ENCODE measurements around the gene IGLL1. TPM values are rescaled to one million over a fixed set of nuclear protein-coding genes. Genes with fewer than 3 reads are reported as not detected.
A peak's percentile ranks its signal among the peaks of the same experiment; 100 is the strongest.
"Not testable (repeated sequence)": the region's sequence is repeated elsewhere in the genome, so short reads cannot be mapped to it uniquely, and the experiment has no call there.

IGLL1 gene
- polyA plus RNA-seq, 4 donors, result 0.49 to 1.6 (median 0.74) TPM

DNA sequence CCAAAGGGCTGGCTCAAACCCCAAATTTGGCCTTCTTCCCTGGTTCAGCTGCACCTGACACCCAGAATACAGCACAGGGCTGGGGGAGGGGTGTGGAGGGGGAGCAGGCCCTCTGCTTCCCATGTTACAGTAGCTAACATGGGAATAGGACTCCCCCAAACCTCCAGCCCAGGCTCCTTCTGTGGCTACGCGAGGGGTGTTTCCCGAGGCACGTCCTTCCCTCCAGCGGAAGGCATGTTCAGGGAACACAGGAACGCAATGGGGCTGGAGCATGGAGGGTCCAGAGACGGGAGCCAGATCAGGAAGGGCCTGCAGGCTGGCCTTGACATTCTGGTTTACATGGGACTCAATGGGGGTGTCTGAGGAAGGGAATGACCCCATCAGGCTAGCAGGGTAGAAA, 11.8 kb upstream of the IGLL1 start:
- DNase-seq (ENCODE audit: low read depth in 4 of 4, low spot score in 3 of 4), result no peak

DNA sequence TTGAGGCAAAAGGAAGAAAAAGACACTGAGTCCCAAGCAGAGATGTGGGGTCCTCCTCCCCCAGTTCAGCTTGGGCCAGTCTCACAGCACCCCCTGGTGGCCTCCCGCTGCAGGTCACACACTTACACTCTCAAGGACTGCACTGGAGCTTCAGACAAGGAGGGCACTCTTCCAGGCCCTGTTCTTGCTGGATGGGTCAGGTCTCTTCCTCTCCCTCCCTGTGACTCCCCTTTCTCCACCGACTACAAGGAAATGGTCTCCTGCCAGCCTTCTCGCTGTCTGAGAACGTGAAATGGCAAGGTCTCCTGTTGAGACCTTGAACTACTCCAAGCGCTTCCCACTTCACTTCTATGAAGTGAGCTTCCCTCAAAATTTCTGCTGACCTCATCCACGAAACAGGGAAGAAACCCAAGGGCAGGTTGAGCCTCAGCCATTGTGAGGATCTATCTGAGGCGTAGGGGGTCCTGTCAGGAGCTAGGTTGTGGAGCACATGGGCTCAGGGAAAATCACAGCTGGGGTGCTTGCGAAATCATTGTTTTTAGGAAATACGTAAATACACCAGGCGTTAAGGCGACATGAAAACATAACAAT, 11.2 kb upstream of the IGLL1 start:
- DNase-seq (ENCODE audit: low read depth in 4 of 4, low spot score in 3 of 4), result peak; percentile 38 to 73 (median 50)

- DNase-seq (ENCODE audit: low read depth in 4 of 4, low spot score in 3 of 4), result no peak
Observed at GRCh38 chr22:23583836-23584235, 3.7 kb upstream of the IGLL1 start.

DNA sequence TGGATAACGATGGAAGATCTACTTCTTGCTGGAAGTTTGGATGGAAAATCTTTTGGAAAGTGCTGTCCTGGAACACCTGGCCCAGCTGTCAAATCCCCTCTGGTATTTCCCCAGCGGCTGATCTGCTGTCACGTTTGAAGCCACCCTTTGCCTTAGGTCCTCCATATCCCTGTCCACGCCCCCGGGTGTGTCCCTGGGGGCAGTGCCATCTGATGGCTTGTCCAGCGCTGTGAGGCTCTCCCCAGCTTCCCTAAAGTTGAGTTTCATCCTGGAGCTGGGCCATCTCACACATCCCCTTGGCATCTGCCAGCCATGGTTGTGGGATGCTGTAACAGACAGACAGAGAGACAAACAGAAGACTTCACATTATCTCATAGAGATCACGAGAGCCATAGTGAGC, 3.1 kb upstream of the IGLL1 start:
- no peak for DNase-seq (ENCODE audit: low read depth in 4 of 4, low spot score in 3 of 4)

GRCh38 chr22:23581260-23581650, 1.2 kb upstream of the IGLL1 start:
- DNase-seq (ENCODE audit: low read depth in 4 of 4, low spot score in 3 of 4), result no peak

GRCh38 chr22:23580576-23581259, 628 bp upstream of the IGLL1 start:
- DNase-seq (ENCODE audit: low read depth in 4 of 4, low spot score in 3 of 4), result no peak

GRCh38 chr22:23579280-23579679, 810 bp downstream of the IGLL1 start:
- DNase-seq (ENCODE audit: low read depth in 4 of 4, low spot score in 3 of 4), result no peak

DNA sequence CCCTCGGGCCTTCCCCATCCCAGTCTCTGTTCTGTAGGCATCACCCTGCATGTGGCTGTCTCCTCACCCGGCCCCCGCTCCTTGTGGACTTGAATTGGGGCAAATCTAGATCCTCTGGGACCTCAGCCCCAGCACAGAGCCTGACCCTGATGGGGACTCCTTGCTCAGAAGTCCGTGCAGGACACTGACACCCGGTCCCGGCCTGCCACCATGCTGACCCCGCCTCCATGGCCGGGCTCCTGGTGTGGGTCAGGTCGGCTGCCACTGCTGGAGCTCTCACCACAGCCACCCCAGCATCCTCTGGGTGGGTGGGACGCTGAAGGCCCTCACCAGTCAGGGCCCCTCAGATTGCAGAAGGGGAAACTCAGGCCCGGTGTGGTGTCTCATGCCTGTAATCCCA, 1.8 kb downstream of the IGLL1 start:
- no peak for DNase-seq (ENCODE audit: low read depth in 4 of 4, low spot score in 3 of 4)

DNA sequence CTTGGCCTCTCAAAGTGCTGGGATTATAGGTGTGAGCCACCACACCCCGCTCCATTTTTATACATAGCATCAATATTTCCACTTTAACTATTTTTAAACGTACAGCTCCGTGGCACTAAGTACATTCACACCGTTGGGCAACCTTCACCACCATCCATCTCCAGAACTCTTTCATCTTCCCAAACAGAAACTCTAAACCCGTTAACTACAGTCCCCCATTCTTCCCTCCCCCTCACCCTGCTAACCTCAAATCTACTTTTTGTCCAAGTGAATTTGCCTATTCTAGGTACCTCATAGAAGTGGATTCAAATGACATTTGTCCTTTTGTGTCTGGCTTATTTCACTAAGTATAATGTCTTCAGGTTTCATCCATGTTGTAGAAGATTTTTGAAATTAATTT, 3.4 kb downstream of the IGLL1 start:
- DNase-seq (ENCODE audit: low read depth in 4 of 4, low spot score in 3 of 4), result no peak

GRCh38 chr22:23575601-23576000, 4.5 kb downstream of the IGLL1 start:
- no peak for DNase-seq (ENCODE audit: low read depth in 4 of 4, low spot score in 3 of 4)

DNA sequence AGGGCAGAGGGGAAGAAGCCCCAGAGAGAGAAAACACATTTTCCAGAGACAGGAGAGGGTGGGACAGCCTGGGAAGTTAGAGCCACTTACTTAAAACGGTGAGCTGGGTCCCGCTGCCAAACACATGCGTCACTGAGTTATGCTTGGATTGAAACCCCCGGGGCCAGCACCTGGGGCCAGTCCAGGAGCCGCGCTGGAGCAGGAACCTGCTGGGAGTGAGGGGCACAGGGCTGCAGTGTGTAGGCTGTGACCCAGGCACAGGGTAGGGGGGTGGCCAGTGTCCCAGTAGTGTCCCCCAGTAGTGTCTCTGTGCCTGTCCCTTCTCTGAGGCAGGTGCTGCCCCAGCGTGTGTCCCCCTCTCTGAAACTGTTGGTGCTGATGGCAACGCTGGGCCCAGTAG, 5.2 kb downstream of the IGLL1 start:
- DNase-seq (ENCODE audit: low read depth in 4 of 4, low spot score in 3 of 4), result no peak

- no peak for DNase-seq (ENCODE audit: low read depth in 4 of 4, low spot score in 3 of 4)
Observed at GRCh38 chr22:23574371-23574811, 5.7 kb downstream of the IGLL1 start.

- DNase-seq (ENCODE audit: low read depth in 4 of 4, low spot score in 3 of 4), result not testable (repeated sequence)
Observed at GRCh38 chr22:23573701-23574235, 6.3 kb downstream of the IGLL1 start.

DNA sequence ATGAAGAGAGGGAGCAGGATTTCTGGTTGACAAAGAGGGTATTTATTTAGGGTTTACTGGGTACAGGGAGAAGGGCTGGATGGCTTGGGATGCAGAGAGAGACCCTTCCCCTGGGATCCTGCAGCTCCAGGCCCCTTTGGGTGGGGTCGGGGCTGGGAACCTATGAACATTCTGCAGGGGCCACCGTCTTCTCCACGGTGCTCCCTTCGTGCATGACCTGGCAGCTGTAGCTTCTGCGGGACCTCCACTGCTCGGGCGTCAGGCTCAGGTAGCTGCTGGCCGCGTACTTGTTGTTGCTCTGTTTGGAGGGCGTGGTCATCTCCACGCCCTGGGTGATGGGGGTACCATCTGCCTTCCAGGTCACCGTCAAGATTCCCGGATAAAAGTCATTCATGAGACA, 7.0 kb downstream of the IGLL1 start:
- not testable (repeated sequence) for DNase-seq (ENCODE audit: low read depth in 4 of 4, low spot score in 3 of 4)

GRCh38 chr22:23571486-23571885, 8.6 kb downstream of the IGLL1 start:
- DNase-seq (ENCODE audit: low read depth in 4 of 4, low spot score in 3 of 4), result no peak

- DNase-seq (ENCODE audit: low read depth in 4 of 4, low spot score in 3 of 4), result no peak
Observed at GRCh38 chr22:23570681-23571080, 9.4 kb downstream of the IGLL1 start.

- DNase-seq (ENCODE audit: low read depth in 4 of 4, low spot score in 3 of 4), result no peak
Observed at GRCh38 chr22:23569716-23570115, 10.4 kb downstream of the IGLL1 start.

DNA sequence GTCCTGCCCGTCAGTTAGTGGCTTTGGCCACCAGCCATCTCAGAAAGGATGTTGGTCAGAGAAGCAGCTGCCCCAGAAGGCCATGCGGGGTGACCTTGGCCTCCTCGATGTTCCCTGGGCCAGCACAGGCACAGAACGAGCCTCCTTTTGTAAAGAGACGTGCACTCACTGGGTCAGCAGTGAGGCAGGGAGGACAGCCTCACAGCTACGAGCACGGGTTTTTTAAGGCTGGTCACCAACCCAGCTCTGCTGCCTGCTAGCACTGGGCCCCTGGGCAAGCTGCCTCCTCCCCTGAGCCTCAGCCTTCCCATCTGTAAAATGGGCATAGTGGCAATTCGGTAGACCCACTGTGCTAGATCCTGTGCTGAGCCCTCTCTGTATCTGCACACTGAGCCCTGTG, 10.8 kb downstream of the IGLL1 start:
- DNase-seq (ENCODE audit: low read depth in 4 of 4, low spot score in 3 of 4), result no peak

DNA sequence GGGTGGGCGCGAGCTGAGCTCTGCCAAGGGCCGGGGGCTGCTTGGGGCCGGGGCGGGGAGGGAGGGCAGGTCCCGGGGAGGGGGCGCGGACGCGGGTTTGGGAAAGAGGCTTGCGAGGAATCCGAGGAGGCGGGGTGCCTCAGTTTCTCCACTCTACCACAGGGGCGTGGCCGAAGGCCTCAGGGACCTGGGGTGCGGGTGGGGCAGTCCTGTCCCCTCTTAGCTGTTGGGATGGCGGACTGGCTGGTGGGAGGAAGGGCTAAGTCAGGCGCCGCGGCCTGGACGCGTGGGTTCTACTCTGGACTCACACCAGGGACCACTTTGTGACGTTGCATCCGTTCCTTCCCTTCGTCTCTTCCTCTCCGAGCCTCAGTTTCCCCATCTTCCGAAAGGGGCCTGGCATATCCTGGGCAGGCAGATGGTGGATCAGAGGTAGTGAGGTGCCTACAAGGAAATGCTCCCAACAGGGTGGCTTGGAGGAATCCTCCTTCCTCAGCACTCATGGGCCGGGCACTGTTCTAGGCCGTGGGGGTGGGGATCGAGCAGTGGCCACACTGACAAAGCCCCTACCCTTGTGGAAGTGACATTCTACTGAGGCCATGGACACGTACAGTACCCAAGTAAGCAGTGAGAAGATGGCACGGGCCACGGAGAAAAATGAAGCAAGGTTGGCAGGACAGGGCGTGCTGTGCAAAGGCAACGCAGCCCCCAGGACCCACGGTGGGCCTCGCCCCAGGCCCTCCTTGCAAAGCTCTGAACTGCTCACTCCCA, 13.2 kb downstream of the IGLL1 start:
- no peak for DNase-seq (ENCODE audit: low read depth in 4 of 4, low spot score in 3 of 4)

DNA sequence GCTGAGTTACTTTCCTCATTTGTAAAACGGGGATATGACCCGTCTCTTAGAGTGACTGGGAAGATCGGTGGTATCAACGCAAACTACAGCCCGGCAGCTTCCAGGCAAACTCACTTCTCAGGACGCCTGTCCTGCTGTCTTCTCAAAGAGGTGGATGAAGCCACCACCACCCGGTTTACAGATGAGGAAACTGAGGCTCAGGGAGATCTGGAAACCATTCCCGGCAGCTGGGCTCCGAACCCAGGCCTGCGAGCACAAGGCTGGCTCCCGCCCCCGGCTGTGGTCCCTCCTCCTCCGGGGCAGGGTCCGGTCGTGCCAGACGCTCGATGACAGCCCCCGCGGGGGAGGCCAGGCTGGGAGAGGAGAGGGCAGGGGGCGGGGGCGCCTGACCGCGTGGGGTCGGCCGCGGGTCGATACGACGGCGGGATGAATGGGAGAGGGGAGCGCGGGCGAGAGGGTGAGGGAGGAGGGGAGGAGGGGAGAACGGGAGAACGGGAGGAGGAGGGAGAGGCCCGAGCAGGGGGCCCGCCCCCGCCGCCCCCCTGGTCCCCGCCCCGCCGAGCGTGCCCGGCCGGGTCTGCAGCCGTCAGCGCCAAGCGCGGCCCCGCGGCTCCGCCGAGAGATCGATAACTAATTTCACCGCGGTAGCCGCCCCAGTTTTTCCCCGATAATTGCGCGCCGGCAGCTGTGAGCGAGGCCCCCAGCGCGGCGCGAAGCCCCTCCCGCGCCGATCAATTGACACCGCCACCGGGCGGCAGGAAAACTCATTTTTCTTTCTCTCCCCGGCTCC, 14.0 kb downstream of the IGLL1 start:
- DNase-seq (ENCODE audit: low read depth in 4 of 4, low spot score in 3 of 4), result peak; percentile 47 to 63 (median 51)

Data from right renal pelvis (tissue), 4 donors.